Neural cell (in vitro differentiated cells): ENCODE results near the gene PRDM9. TPM values are rescaled to one million over a fixed set of nuclear protein-coding genes. Genes with fewer than 3 reads are reported as not detected.
"Not testable (repeated sequence)": the region's sequence is repeated elsewhere in the genome, so short reads cannot be mapped to it uniquely, and the experiment has no call there.

ENCODE experiments used
- H2AFZ ChIP-seq: fragments of 200-600, 300-800 bp; sonication (generic), shearing (Covaris generic); 2 replicates; pipeline ENCODE4 v1.6.0; 2014; ENCODE audit warnings: low read depth, mild to moderate bottlenecking, antibody characterized with exemption, low read length, moderate library complexity
- H3F3A ChIP-seq: fragments of 200-600 bp; shearing (Covaris generic); 2 replicates; pipeline ENCODE4 v1.6.1; 2016; ENCODE audit warnings: mild to moderate bottlenecking, moderate library complexity, mixed read lengths, antibody characterized with exemption, low read length; ENCODE audit not compliant: insufficient read depth, poor library complexity, severe bottlenecking
- H3K27ac ChIP-seq: fragments of 200-600, 300-800 bp; sonication (generic), shearing (Covaris generic); 2 replicates; pipeline ENCODE4 v1.5.1; 2014; ENCODE audit warnings: mild to moderate bottlenecking, low read length, moderate library complexity
- H3K27me3 ChIP-seq: fragments of 300-800, 200-600 bp; sonication (generic), shearing (Covaris generic); 2 replicates; pipeline ENCODE4 v1.6.0; 2014; ENCODE audit warnings: mild to moderate bottlenecking, low read depth, low read length, moderate library complexity; ENCODE audit not compliant: insufficient read depth
- H3K36me3 ChIP-seq: fragments of 300-800, 200-600 bp; sonication (generic), shearing (Covaris generic); 2 replicates; pipeline ENCODE4 v1.5.1; 2014; ENCODE audit warnings: mild to moderate bottlenecking, antibody characterized with exemption, low read length, moderate library complexity; ENCODE audit not compliant: insufficient read depth
- H3K4me2 ChIP-seq: fragments of 300-800, 200-600 bp; sonication (generic), shearing (Covaris generic); 2 replicates; pipeline ENCODE4 v1.6.0; 2014; ENCODE audit warnings: mild to moderate bottlenecking, low read length
- H3K4me3 ChIP-seq: fragments of 300-800, 200-600 bp; sonication (generic), shearing (Covaris generic); 2 replicates; pipeline ENCODE4 v1.5.1; 2014; ENCODE audit warnings: mild to moderate bottlenecking, low read length, moderate library complexity
- H3K79me2 ChIP-seq: fragments of 200-600 bp; shearing (Covaris generic); replicated peaks from 2 replicates; pipeline ENCODE4 v1.6.0; 2014; ENCODE audit warnings: mild to moderate bottlenecking, low read length, moderate library complexity; ENCODE audit not compliant: insufficient read depth
- H3K9ac ChIP-seq: fragments of 300-800, 200-600 bp; sonication (generic), shearing (Covaris generic); 2 replicates; pipeline ENCODE4 v1.6.1; 2016; ENCODE audit warnings: mild to moderate bottlenecking, low read length, mixed read lengths
- H3K9me2 ChIP-seq: fragments of 200-600 bp; shearing (Covaris generic); 2 replicates; pipeline ENCODE4 v1.6.1; 2016; ENCODE audit warnings: mild to moderate bottlenecking, low read length, mixed read lengths; ENCODE audit not compliant: insufficient read depth
- H3K9me3 ChIP-seq: fragments of 200-600, 300-800 bp; sonication (generic), shearing (Covaris generic); 2 replicates; pipeline ENCODE4 v1.6.1; 2016; ENCODE audit warnings: mild to moderate bottlenecking, mixed run types, low read length, moderate library complexity, mixed read lengths
- H4K20me1 ChIP-seq: fragments of 200-600 bp; shearing (Covaris generic); 2 replicates; pipeline ENCODE4 v1.6.1; 2016; ENCODE audit warnings: mild to moderate bottlenecking, mixed run types; ENCODE audit not compliant: insufficient read depth
- CTCF ChIP-seq: fragments of 450-650 bp; IDR thresholded peaks from 2 replicates; pipeline ENCODE4 v1.5.1; 2014; ENCODE audit warnings: antibody characterized with exemption, mild to moderate bottlenecking, moderate library complexity; ENCODE audit not compliant: poor library complexity, severe bottlenecking
- EP300 ChIP-seq: fragments of 450-650 bp; conservative IDR thresholded peaks from 2 replicates; pipeline ENCODE4 v1.6.1; 2014; ENCODE audit warnings: antibody characterized with exemption, mild to moderate bottlenecking, moderate library complexity; ENCODE audit not compliant: poor library complexity, severe bottlenecking
- EZH2 ChIP-seq: fragments of 200-600, 300-800 bp; shearing (Covaris generic), sonication (generic); IDR thresholded peaks from 2 replicates; pipeline ENCODE4 v1.6.1; 2014; ENCODE audit warnings: antibody characterized with exemption, low read length, borderline replicate concordance, mild to moderate bottlenecking; ENCODE audit not compliant: insufficient read depth, poor library complexity, severe bottlenecking
- MXI1 ChIP-seq: fragments of 450-650 bp; conservative IDR thresholded peaks from 2 replicates; pipeline ENCODE4 v1.6.1; 2014; ENCODE audit warnings: antibody characterized with exemption, mild to moderate bottlenecking; ENCODE audit not compliant: poor library complexity, severe bottlenecking
- POLR2AphosphoS5 ChIP-seq: IDR thresholded peaks from 2 replicates; pipeline ENCODE4 v1.6.1; 2012
- RAD21 ChIP-seq: fragments of 450-650 bp; conservative IDR thresholded peaks from 2 replicates; pipeline ENCODE4 v1.6.1; 2014; ENCODE audit warnings: antibody characterized with exemption, mild to moderate bottlenecking, moderate library complexity
- SMC3 ChIP-seq: fragments of 450-650 bp; conservative IDR thresholded peaks from 2 replicates; pipeline ENCODE4 v1.6.1; 2014; ENCODE audit warnings: antibody characterized with exemption, mild to moderate bottlenecking, moderate library complexity; ENCODE audit not compliant: poor library complexity
- TAF1 ChIP-seq: IDR thresholded peaks from 2 replicates; pipeline ENCODE4 v1.6.1; 2012; ENCODE audit warnings: low read depth
- polyA plus RNA-seq: library from polyadenylated mRNA; depleted of rRNA; stranded (reverse); fragments of >200 nt; gene quantifications from 2 replicates; pipeline ENCODE4 v1.2.3, GENCODE V29; 2014
- TF ChIP-seq, protein P1 (sequence below): IDR thresholded peaks from 2 replicates; pipeline ENCODE4 v1.6.1; 2012; ENCODE audit warnings: borderline replicate concordance

Gene PRDM9
- polyA plus RNA-seq, 1 donor from 2014 or later = not detected

DNA sequence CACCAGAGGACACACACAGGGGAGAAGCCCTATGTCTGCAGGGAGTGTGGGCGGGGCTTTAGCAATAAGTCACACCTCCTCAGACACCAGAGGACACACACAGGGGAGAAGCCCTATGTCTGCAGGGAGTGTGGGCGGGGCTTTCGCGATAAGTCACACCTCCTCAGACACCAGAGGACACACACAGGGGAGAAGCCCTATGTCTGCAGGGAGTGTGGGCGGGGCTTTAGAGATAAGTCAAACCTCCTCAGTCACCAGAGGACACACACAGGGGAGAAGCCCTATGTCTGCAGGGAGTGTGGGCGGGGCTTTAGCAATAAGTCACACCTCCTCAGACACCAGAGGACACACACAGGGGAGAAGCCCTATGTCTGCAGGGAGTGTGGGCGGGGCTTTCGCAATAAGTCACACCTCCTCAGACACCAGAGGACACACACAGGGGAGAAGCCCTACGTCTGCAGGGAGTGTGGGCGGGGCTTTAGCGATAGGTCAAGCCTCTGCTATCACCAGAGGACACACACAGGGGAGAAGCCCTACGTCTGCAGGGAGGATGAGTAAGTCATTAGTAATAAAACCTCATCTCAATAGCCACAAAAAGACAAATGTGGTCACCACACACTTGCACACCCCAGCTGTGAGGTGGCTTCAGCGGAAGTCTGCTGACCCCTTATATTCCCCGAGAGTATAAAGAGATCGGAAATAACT is 20.0 kb downstream of the PRDM9 start:
- not testable (repeated sequence) for H4K20me1 ChIP-seq, H3F3A ChIP-seq, H3K36me3 ChIP-seq, H3K9ac ChIP-seq, H3K27me3 ChIP-seq, H3K9me3 ChIP-seq, H3K9me2 ChIP-seq, H3K4me3 ChIP-seq, H3K79me2 ChIP-seq, H3K27ac ChIP-seq, H2AFZ ChIP-seq, H3K4me2 ChIP-seq

DNA sequence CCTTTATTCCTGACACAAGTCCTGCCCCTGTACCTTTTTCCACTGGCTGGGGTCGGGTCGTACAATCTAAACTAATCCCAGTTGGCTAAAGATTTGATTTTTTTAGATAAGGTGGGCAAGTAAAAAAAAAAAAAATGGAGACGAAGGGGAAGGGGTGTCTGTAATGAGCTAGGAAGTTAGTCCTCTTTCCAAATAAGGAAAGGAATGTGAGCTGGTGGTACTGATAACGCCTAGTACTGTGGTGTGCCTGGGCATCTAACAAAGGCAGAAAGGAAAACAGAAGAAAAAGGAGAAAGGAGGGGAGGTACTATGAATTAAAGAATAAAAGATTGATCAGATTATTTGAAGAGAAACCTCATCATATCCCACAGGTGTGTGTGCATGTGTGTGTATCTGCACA is 21.3 kb downstream of the PRDM9 start:
- H3K27me3 ChIP-seq = no peaks in the 10 kb centered on the region
- no peaks in the 10 kb centered on the region for H3K79me2 ChIP-seq
- no peaks in the 10 kb centered on the region for H3K36me3 ChIP-seq
- no peaks in the 10 kb centered on the region for H3K9me2 ChIP-seq
- H2AFZ ChIP-seq = no peak overlapping the region
- H3K9me3 ChIP-seq = no peaks in the 10 kb centered on the region
- no peak overlapping the region for H3K4me3 ChIP-seq
- H3K4me2 ChIP-seq = no peak overlapping the region
- H4K20me1 ChIP-seq = no peaks in the 10 kb centered on the region
- TF ChIP-seq POLR2AphosphoS5 = no peak
- TF ChIP-seq EZH2 = no peak
- no peak for TF ChIP-seq MXI1
- TF ChIP-seq, protein P1, sequence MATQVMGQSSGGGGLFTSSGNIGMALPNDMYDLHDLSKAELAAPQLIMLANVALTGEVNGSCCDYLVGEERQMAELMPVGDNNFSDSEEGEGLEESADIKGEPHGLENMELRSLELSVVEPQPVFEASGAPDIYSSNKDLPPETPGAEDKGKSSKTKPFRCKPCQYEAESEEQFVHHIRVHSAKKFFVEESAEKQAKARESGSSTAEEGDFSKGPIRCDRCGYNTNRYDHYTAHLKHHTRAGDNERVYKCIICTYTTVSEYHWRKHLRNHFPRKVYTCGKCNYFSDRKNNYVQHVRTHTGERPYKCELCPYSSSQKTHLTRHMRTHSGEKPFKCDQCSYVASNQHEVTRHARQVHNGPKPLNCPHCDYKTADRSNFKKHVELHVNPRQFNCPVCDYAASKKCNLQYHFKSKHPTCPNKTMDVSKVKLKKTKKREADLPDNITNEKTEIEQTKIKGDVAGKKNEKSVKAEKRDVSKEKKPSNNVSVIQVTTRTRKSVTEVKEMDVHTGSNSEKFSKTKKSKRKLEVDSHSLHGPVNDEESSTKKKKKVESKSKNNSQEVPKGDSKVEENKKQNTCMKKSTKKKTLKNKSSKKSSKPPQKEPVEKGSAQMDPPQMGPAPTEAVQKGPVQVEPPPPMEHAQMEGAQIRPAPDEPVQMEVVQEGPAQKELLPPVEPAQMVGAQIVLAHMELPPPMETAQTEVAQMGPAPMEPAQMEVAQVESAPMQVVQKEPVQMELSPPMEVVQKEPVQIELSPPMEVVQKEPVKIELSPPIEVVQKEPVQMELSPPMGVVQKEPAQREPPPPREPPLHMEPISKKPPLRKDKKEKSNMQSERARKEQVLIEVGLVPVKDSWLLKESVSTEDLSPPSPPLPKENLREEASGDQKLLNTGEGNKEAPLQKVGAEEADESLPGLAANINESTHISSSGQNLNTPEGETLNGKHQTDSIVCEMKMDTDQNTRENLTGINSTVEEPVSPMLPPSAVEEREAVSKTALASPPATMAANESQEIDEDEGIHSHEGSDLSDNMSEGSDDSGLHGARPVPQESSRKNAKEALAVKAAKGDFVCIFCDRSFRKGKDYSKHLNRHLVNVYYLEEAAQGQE = no peak
- TF ChIP-seq RAD21 = no peak
- TF ChIP-seq SMC3 = no peak
- TF ChIP-seq TAF1 = no peak
- TF ChIP-seq CTCF = no peak
- TF ChIP-seq EP300 = no peak
- no peak overlapping the region for H3K9ac ChIP-seq
- H3F3A ChIP-seq = no peaks in the 10 kb centered on the region
- H3K27ac ChIP-seq = no peak overlapping the region

DNA sequence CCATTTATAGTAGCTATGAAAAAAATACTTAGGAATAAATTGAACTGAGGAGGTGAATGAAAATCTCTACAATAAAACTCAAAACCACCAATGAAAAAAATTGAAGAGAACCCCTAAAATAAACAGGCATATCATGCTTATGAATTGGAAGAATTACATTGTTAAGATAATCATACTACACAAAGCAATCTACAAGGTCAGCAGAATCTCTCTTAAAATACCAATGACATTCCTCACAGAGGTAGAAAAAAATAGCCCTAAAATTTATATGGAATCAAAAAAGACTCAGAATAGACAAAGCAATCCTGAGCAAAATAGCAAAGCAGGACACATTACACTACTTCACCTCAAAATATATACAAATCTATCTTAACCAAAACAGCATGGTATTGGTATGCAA is 23.2 kb downstream of the PRDM9 start:
- Histone ChIP-seq H3K4me2 (no peak overlapping the region), H3K9me3 (no peaks in the 10 kb centered on the region), H3F3A (no peaks in the 10 kb centered on the region), H3K27ac (no peak overlapping the region), H2AFZ (no peak overlapping the region), H3K27me3 (no peaks in the 10 kb centered on the region), H3K9ac (no peak overlapping the region), H3K36me3 (no peaks in the 10 kb centered on the region), H4K20me1 (no peaks in the 10 kb centered on the region), H3K79me2 (no peaks in the 10 kb centered on the region), H3K9me2 (no peaks in the 10 kb centered on the region), H3K4me3 (no peak overlapping the region)
- no peak for TF ChIP-seq EZH2
